HEK293 (cell line): ENCODE data around the gene HMGCLL1.

Experiments used
- CTCF ChIP-seq: fragments of 450-650 bp; formaldehyde crosslinking; IDR thresholded peaks from 2 replicates; pipeline ENCODE4 v1.5.1; 2016; ENCODE audit warnings: missing biosample characterization, missing genetic modification characterization
- EGR2 ChIP-seq: fragments of 450-650 bp; formaldehyde crosslinking; IDR thresholded peaks from 2 replicates; pipeline ENCODE4 v1.5.1; 2016; ENCODE audit warnings: low read depth, missing biosample characterization, missing genetic modification characterization
- GLI4 ChIP-seq: fragments of 450-650 bp; formaldehyde crosslinking; IDR thresholded peaks from 2 replicates; pipeline ENCODE4 v1.5.1; 2016; ENCODE audit warnings: missing biosample characterization, missing genetic modification characterization
- KLF16 ChIP-seq: fragments of 450-650 bp; formaldehyde crosslinking; IDR thresholded peaks from 2 replicates; pipeline ENCODE4 v1.5.1; 2017; ENCODE audit warnings: missing biosample characterization, missing genetic modification characterization
- SP2 ChIP-seq: fragments of 450-650 bp; formaldehyde crosslinking; IDR thresholded peaks from 2 replicates; pipeline ENCODE4 v1.5.1; 2016; ENCODE audit warnings: missing biosample characterization, missing genetic modification characterization
- TRIM28 ChIP-seq: IDR thresholded peaks from 2 replicates; pipeline ENCODE4 v1.6.1; 2011; ENCODE audit warnings: low read length, control low read depth, borderline replicate concordance
- WT1 ChIP-seq: fragments of 450-650 bp; formaldehyde crosslinking; IDR thresholded peaks from 2 replicates; pipeline ENCODE4 v1.5.1; 2016; ENCODE audit warnings: missing biosample characterization, missing genetic modification characterization
- ZBTB21 ChIP-seq: fragments of 450-650 bp; formaldehyde crosslinking; IDR thresholded peaks from 2 replicates; pipeline ENCODE4 v1.5.1; 2017; ENCODE audit warnings: missing biosample characterization, missing genetic modification characterization
- ZFP37 ChIP-seq: fragments of 450-650 bp; formaldehyde crosslinking; IDR thresholded peaks from 2 replicates; pipeline ENCODE4 v1.5.1; 2016; ENCODE audit warnings: missing biosample characterization, missing genetic modification characterization
- ZNF121 ChIP-seq: fragments of 450-650 bp; formaldehyde crosslinking; IDR thresholded peaks from 2 replicates; pipeline ENCODE4 v1.5.1; 2016; ENCODE audit warnings: missing biosample characterization, missing genetic modification characterization
- ZNF549 ChIP-seq: fragments of 450-650 bp; IDR thresholded peaks from 2 replicates; pipeline ENCODE4 v1.5.1; 2018; ENCODE audit warnings: missing biosample characterization, missing genetic modification characterization, mild to moderate bottlenecking, inconsistent platforms, moderate library complexity

DNA sequence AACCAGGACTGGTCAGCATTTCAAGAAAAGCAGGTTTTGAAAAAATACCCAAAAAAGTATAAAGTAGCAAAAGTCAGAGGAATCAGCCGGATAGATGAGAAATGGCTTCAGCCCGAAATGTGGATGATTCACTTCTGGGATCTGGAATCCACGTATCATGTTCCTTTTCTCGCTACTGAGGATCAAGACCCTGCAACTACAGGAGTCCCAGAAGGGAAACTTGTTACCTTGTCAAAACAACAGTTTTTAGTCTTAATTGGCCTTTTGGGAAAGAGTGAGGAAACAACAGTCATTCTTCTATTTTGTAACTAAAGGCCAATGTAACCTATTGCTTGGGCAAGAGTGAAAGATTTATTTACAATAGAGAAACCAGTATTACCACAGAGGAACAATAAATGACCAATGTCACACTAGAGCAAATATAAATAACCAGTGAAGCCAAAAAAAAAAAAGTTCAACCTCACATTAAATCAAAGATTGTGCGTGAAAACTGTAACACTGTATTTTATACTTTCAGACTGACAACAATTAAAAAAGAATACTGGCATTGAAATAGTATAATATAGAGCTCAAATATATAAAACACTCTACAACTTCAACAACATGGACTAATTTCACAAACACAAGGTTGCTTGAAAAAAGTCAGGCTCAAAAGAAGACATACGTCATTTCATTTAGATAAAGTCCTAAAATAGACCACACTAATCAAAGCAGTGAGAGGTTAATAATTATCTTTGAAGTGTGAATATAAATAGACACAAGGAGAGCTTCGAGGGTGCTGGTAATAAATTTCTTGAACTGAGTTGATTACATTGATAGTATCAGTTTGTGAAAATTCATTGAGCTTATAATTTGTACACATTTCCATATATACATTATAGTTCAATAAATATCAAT lies 135.5 kb downstream of the HMGCLL1 start:
- TF ChIP-seq SP2 (tag by site-specific recombination) (no peak), ZFP37 (tag by site-specific recombination) (no peak), WT1 (no peak), ZNF121 (tag by site-specific recombination) (no peak), ZNF549 (tag by site-specific recombination) (no peak), EGR2 (tag by site-specific recombination) (no peak), KLF16 (tag by site-specific recombination) (no peak), CTCF (tag by site-specific recombination) (no peak), TRIM28 (no peak), GLI4 (tag by site-specific recombination) (no peak), ZBTB21 (tag by site-specific recombination) (no peak)
